GM23338 (cell line): Measurements from ENCODE around the gene CIT.
A peak's percentile ranks its signal among the peaks of the same experiment; 100 is the strongest.

Experiments used
- CREB1 ChIP-seq: fragments of 250-450 bp; sonication (Bioruptor Pico); IDR thresholded peaks from 2 replicates; pipeline ENCODE4 v1.5.0; 2020; ENCODE audit warnings: low read depth, mild to moderate bottlenecking, moderate library complexity
- CTCF ChIP-seq, 2 experiments: fragments of 200-600 bp in 1 of 2; sonication (generic) in 1 of 2; conservative IDR thresholded peaks; 2 replicates each; pipeline versions ENCODE4 v1.5.1 to v1.6.1; 2016 to 2017; ENCODE audit warnings: antibody characterized with exemption in 2 of 2, low read depth in 2 of 2, mild to moderate bottlenecking in 2 of 2, moderate library complexity in 1 of 2
- ETS1 ChIP-seq: IDR thresholded peaks from 2 replicates; pipeline ENCODE4 v1.6.1; 2016; ENCODE audit warnings: antibody characterized with exemption
- EZH2 ChIP-seq: fragments of 200-600 bp; sonication (generic); IDR thresholded peaks from one replicate; pipeline ENCODE4 v1.8.0; 2017; ENCODE audit warnings: antibody characterized with exemption, mild to moderate bottlenecking, low read depth; ENCODE audit not compliant: unreplicated experiment
- EZH2phosphoT487 ChIP-seq: fragments of 200-600 bp; sonication (generic); IDR thresholded peaks from one replicate; pipeline ENCODE4 v1.8.1; 2018; ENCODE audit warnings: antibody characterized with exemption; ENCODE audit not compliant: unreplicated experiment
- JUNB ChIP-seq: IDR thresholded peaks from one replicate; pipeline ENCODE4 v1.6.1; 2016; ENCODE audit warnings: antibody characterized with exemption; ENCODE audit not compliant: unreplicated experiment
- NANOG ChIP-seq: IDR thresholded peaks from 2 replicates; pipeline ENCODE4 v1.6.1; 2016; ENCODE audit warnings: antibody characterized with exemption, borderline replicate concordance
- POLR2AphosphoS5 ChIP-seq: IDR thresholded peaks from 2 replicates; pipeline ENCODE4 v1.6.1; 2016; ENCODE audit warnings: antibody characterized with exemption, low read depth
- STAT1 ChIP-seq: IDR thresholded peaks from one replicate; pipeline ENCODE4 v1.6.1; 2016; ENCODE audit warnings: antibody characterized with exemption; ENCODE audit not compliant: unreplicated experiment
- ZNF114 ChIP-seq: fragments of 250-450 bp; sonication (Bioruptor Pico); IDR thresholded peaks from 2 replicates; pipeline ENCODE4 v1.5.0; 2020; ENCODE audit warnings: mild to moderate bottlenecking, moderate library complexity
- ZNF331 ChIP-seq: fragments of 250-450 bp; sonication (Bioruptor Pico); IDR thresholded peaks from 2 replicates; pipeline ENCODE4 v1.5.0; 2020; ENCODE audit warnings: low read depth, mild to moderate bottlenecking, moderate library complexity
- ZNF462 ChIP-seq: fragments of 250-450 bp; sonication (Bioruptor Pico); IDR thresholded peaks from 2 replicates; pipeline ENCODE4 v1.5.0; 2020; ENCODE audit warnings: mild to moderate bottlenecking, moderate library complexity
- TF ChIP-seq, protein P1 (sequence below): IDR thresholded peaks from one replicate; pipeline ENCODE4 v1.6.1; 2018; ENCODE audit warnings: antibody characterized with exemption; ENCODE audit not compliant: unreplicated experiment

DNA sequence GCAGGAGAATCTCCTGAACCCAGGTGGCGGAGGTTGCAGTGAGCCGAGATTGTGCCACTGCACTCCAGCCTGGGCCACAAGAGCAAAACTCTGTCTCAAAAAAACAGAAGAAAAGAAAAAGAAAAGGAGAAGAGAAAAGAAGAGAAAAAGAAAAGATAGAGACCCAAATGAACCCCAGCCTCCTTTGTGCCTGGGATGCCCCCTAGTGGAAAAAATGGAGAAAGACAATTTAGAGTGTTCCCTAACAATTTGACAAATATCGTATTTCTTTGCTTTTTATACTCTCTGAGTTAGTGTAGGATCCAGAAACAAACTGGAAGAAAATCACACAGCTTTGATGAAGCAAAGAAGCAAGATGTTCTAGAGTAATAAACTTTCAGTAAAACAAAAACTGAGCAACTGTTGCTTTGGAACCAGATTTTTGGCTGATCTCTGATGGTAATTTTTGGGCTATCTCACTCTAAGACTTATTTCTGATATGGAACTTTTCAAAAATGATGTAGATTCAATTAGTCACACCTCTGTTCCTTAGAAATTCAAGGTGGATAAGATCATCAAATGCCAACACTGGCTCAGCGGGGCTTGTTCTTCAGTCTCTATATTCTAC lies 227.8 kb downstream of the CIT start:
- TF ChIP-seq, protein P1, sequence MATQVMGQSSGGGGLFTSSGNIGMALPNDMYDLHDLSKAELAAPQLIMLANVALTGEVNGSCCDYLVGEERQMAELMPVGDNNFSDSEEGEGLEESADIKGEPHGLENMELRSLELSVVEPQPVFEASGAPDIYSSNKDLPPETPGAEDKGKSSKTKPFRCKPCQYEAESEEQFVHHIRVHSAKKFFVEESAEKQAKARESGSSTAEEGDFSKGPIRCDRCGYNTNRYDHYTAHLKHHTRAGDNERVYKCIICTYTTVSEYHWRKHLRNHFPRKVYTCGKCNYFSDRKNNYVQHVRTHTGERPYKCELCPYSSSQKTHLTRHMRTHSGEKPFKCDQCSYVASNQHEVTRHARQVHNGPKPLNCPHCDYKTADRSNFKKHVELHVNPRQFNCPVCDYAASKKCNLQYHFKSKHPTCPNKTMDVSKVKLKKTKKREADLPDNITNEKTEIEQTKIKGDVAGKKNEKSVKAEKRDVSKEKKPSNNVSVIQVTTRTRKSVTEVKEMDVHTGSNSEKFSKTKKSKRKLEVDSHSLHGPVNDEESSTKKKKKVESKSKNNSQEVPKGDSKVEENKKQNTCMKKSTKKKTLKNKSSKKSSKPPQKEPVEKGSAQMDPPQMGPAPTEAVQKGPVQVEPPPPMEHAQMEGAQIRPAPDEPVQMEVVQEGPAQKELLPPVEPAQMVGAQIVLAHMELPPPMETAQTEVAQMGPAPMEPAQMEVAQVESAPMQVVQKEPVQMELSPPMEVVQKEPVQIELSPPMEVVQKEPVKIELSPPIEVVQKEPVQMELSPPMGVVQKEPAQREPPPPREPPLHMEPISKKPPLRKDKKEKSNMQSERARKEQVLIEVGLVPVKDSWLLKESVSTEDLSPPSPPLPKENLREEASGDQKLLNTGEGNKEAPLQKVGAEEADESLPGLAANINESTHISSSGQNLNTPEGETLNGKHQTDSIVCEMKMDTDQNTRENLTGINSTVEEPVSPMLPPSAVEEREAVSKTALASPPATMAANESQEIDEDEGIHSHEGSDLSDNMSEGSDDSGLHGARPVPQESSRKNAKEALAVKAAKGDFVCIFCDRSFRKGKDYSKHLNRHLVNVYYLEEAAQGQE = no peak
- TF ChIP-seq CREB1 (CRISPR knock-in tag) (no peak), CTCF (conservative IDR thresholded peaks at IDR 0.05; ENCODE audit: low read depth in 2 of 2) (peak; percentile 77 to 93), EZH2phosphoT487 (no peak), EZH2 (no peak), ETS1 (no peak), POLR2AphosphoS5 (no peak), ZNF331 (CRISPR knock-in tag) (no peak), NANOG (no peak), JUNB (no peak), STAT1 (no peak), ZNF462 (CRISPR knock-in tag) (no peak), ZNF114 (CRISPR knock-in tag) (no peak)
